ENCODE results near the gene RPL29.

Gene RPL29

GRCh38 chr3:51944451-51945021 is 51.2 kb downstream of the RPL29 start:
- DNase-seq, result no peak

All from central memory CD4-positive, alpha-beta T cell (primary cell).